HUDEP-2 (cell line): ENCODE data around the gene SDK2.
"Not testable (repeated sequence)": the region's sequence is repeated elsewhere in the genome, so short reads cannot be mapped to it uniquely, and the experiment has no call there.

Experiments used
- DNase-seq, 76 experiments: peaks; one replicate each; lab custom pipeline; 2025; ENCODE audit not compliant: unreplicated experiment in 76 of 76; lab: John Stamatoyannopoulos, UW

SDK2 gene

GRCh38 chr17:73465130-73465952 lies 178.9 kb downstream of the SDK2 start:
- no peak for DNase-seq

DNA sequence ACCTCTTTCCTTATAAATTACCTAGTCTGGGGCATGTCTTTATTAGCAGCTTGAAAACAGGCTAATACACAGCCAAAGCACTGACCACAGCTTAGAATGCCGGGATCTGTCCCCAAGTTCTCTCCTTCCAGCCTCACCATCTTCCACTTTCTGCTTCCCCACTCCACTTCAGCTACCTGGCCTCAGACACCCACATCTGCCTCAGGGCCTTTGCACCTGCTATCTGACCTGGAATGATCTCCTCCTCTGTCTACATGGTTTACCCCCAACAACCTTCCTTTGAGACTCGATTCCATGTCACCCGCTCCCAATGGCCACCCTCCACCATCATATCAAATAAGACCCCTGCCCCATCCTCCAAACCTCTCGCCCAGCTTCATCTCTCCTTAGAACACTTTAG lies 179.8 kb downstream of the SDK2 start:
- no peak for DNase-seq

DNA sequence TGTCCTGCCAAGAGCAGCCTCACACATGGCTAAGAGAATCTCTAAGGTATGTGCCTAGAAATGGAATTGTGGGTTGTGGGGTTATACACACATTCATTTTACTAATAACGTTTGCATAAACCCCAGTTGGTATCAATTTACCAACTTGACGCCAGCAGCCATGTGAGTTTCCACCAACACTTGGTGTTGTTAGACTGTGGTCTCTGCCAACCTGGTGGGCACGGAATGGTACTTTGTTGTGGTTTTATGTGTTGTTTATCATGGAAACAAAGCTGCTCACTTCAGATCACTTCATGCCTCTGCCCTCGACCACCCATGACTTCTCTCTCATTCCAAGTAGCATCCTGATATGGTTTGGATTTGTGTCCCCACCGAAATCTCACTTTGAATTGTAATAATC lies 180.4 kb downstream of the SDK2 start:
- DNase-seq, result no peak

- DNase-seq, result no peak
Measured at GRCh38 chr17:73462823-73463222, 181.4 kb downstream of the SDK2 start.

DNA sequence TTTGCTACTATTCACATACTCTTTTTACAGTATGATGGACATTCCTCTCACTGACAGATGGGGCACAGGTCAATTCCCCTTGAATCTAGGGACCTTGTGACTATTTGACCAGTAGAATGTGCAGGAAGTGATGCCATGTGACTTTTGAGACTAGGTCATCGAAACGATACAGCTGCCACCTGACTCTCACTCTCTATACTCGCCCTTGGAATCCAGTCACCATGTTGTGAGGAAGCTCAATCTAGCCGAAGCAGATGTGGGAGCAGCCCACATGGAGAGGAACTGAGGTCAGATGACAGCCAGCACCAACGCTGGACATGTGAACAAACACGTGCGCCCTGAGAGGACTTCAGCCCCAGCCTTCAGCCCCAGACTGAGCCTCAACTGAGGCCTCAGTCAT lies 184.3 kb downstream of the SDK2 start:
- DNase-seq, result no peak

- no peak for DNase-seq
Measured at GRCh38 chr17:73455767-73456166, 188.5 kb downstream of the SDK2 start.

GRCh38 chr17:73455050-73455687 lies 189.1 kb downstream of the SDK2 start:
- DNase-seq, result peak in 1 of 76 experiments; percentile 12

DNA sequence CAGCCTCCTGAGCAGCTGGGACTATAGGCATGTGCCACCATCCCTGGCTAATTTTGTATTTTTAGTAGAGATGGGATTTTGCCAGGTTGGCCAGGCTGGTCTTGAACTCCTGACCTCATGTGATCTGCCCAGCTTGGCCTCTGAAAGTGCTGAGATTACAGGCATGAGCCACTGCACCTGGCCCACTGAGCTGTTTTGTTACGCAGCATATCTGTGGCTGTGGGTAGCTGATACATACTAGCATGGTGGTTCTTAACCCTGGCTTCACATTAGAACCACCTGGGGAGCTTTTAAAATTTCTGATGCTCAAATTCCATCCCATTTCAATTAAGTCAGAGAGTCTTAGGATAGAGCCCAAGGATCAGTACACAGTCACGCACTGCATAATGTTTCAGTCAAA lies 190.8 kb downstream of the SDK2 start:
- not testable (repeated sequence) for DNase-seq

- DNase-seq, result no peak
Measured at GRCh38 chr17:73453090-73453489, 191.2 kb downstream of the SDK2 start.

- DNase-seq, result peak in 11 of 76 experiments; percentile 1 to 26 (median 8)
Measured at GRCh38 chr17:73452009-73452408, 192.2 kb downstream of the SDK2 start.

DNA sequence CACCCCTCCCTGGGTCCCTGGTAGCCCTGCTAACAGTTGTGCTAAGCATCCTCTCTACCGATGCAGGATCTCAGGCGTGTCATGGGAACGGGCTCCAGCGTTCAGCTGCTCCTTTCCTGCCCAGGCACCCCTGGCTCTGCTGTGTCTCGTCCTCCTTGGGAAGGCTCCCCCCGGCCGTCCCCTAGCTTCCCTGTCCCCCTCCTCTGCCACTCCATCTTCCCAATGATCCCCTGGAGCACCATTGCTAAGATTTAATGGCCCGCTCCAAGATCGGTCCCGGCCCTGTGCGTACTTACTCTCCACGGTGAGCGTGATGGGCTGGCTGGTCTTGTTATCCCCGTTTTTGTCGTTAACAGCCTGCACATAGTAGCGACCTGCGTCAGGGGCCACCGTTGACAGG lies 196.9 kb downstream of the SDK2 start:
- no peak for DNase-seq

- no peak for DNase-seq
Measured at GRCh38 chr17:73446617-73447016, 197.6 kb downstream of the SDK2 start.

DNA sequence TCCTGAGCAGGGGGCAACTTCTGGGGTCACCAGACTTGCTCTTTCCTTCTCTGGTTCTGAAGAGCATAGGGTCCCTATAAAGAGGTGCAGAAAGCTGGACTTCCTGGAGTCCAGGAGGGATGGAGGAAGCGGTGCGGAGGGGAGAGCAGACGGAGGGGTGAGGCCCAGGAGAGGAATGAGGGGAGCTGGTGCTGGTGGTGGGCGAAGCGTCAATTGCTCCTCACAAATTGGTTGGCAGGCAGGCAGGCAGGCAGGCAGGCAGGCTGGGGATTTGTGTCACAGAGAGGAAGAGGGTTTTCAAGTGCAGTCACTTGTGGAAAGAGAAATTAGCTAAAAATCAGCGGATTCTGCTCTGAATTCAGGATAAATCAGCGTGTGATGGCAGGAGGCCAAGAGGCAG lies 198.8 kb downstream of the SDK2 start:
- no peak for DNase-seq

- DNase-seq, result no peak
Measured at GRCh38 chr17:73444021-73444420, 200.2 kb downstream of the SDK2 start.

GRCh38 chr17:73439597-73439996 lies 204.6 kb downstream of the SDK2 start:
- no peak for DNase-seq

GRCh38 chr17:73437826-73438225 lies 206.4 kb downstream of the SDK2 start:
- DNase-seq, result no peak

- no peak for DNase-seq
Measured at GRCh38 chr17:73436954-73437353, 207.3 kb downstream of the SDK2 start.

DNA sequence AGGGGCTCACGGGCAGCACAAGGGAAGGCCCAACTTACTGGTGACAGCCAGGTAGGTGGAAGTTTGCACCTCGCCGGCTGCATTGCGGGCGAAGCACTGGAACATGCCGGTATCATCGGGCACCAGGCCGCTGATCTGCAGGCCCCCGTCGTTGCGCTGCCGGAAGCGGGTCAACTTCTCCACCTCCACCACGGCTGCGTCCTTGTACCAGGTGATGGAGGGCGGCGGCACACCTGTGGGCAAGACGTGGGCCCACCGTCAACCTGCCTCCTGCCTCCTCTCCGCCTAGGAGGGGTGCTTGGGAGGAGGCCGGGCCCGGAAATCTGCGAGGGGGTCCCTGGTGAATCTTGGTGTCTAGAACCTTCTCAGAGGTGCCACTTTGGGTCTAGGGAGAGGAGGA lies 208.8 kb downstream of the SDK2 start:
- DNase-seq, result no peak

DNA sequence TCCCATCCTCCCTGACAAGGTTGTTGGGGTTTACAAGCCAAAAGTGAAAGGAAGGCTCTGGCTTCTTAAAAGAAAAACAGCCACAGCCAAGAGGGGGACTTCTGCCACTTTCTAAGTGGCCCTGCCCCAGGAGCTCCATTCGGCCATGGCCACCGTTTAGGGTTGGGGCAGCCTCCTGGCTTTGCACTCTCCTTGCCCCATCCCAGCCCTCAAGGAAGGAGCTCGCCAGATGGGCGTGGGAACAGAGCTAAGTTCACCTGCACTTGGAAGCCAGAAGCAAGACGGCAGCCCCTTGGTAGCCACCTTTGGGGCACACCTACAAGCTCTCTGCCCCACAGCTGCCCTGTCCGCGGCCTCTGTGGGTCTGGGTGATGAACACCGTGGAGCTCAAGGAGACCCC lies 210.1 kb downstream of the SDK2 start:
- DNase-seq, result no peak

DNA sequence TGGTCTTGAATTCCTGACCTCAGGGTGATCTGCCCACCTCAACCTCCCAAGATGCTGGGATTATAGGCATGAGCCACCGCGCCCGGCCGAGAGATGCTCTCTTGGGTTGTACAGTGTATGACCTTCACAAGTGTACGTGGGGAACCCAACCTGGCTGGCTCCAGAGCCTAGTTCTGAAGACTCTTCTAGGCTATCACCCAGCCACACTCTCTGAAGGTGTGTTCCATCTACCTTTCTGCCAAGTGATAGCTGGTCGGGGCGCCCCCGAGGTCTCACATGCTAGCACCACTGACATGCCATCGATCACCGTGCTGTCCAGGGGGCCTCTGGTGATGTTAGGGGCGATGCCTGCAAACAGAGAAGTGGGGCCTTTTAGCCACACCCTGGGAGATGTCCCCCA lies 210.7 kb downstream of the SDK2 start:
- DNase-seq, result no peak

DNA sequence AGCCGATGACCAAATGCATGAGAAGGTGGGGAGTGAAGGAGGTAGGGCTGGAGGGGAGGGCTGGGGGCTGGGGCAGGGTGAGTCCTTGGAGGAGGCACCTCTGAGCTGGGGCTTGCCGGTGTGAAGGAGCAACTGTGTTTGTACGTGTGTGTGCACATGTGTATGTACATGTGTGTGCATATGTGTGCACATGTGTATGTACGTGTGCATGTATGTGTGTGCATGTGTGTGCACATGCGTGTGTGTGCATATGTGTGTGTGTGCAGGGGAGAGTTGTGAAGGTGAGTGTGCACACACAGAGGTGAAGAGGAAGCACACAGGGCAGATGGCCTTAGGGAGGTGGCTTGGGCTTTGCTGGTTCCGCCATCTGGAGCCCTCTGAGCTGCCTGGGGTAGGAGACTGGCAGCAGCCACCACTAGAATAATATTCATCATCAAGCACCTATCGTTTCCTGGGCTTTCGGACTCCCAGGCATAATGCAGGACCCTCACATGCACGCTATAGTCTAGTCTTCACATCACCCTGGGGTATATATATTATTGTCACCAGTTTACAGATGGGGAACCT lies 211.5 kb downstream of the SDK2 start:
- DNase-seq, result no peak
